Measurements from ENCODE around the gene PANK4. TPM values are rescaled to one million over a fixed set of nuclear protein-coding genes. Genes with fewer than 3 reads are reported as not detected.

The PANK4 gene
- total and polyA plus RNA-seq, 2 donors (not counting 3 experiments of a cell fraction or from before 2014, with no cell fraction given), result 22.1 to 34.0 TPM

- BruUV-seq (replicated peaks), result no TSS peak
- no peaks in the 10 kb centered on the region for H3K79me2 ChIP-seq (ENCODE audit: control insufficient read depth, insufficient read depth, low read length)
- H3K9me3 ChIP-seq (replicated peaks; ENCODE audit: control insufficient read depth, insufficient read depth, low read length), result no peaks in the 10 kb centered on the region
- H3K4me3 ChIP-seq (replicated peaks in 1 of 3; ENCODE audit: insufficient read depth in 1 of 3, low read depth in 1 of 3, low read length in 3 of 3), result no peak overlapping the region
- no peaks in the 10 kb centered on the region for H3K4me1 ChIP-seq (ENCODE audit: control insufficient read depth, extremely low read depth, insufficient read depth, low read length)
- H3K36me3 ChIP-seq (ENCODE audit: control insufficient read depth in 2 of 2, extremely low read depth in 1 of 2, insufficient read depth in 2 of 2, low read length in 2 of 2), result no peaks in the 10 kb centered on the region
- H2AFZ ChIP-seq (ENCODE audit: low read depth, low read length), result no peak overlapping the region
- ChIA-PET POLR2A (no interaction called here), CTCF (no interaction called here)
- H3K4me2 ChIP-seq (ENCODE audit: insufficient read depth, low read length), result no peak overlapping the region
- H3K9ac ChIP-seq (replicated peaks; ENCODE audit: extremely low read depth, insufficient read depth, low read length), result no peak overlapping the region
- DNase-seq (ENCODE audit: low read depth, low spot score) (no peak), FAIRE-seq (no peak)
- no peak overlapping the region for H3K27ac ChIP-seq (ENCODE audit: insufficient read depth, low read depth, low read length)
- dilution Hi-C loops (cut with MboI; ENCODE audit: extremely low pct_ligation_motif_present, low sequenced_read_pairs), result no loop called here
- TF ChIP-seq JUN (IDR thresholded peaks at IDR 0.05; ENCODE audit: borderline replicate concordance, insufficient read depth, insufficient read length, low read depth), result no peak
- TF ChIP-seq POLR2A (IDR thresholded peaks at IDR 0.05; ENCODE audit: low read depth, low read length), result no peak
- TF ChIP-seq FOS (IDR thresholded peaks at IDR 0.05; ENCODE audit: borderline replicate concordance, insufficient read depth, low read length), result no peak
- TF ChIP-seq EZH2 (IDR thresholded peaks at IDR 0.05; ENCODE audit: borderline replicate concordance, low read depth, low read length, severe bottlenecking), result no peak
- TF ChIP-seq MYC (IDR thresholded peaks at IDR 0.05; ENCODE audit: low read depth, low read length), result no peak
- no peak for TF ChIP-seq POLR2AphosphoS5 (IDR thresholded peaks at IDR 0.05; ENCODE audit: insufficient read depth, low read depth, low read length)
- no peak for TF ChIP-seq CTCF (IDR thresholded peaks at IDR 0.05; ENCODE audit: extremely low read depth in 1 of 2, insufficient read depth in 1 of 2, low read depth in 1 of 2, low read length in 2 of 2)
- no peak for TF ChIP-seq MAX (IDR thresholded peaks at IDR 0.05; ENCODE audit: insufficient read depth, insufficient read length)
- no peak for TF ChIP-seq GATA2 (IDR thresholded peaks at IDR 0.05; ENCODE audit: insufficient read depth, insufficient read length, low read depth, low read length)
- no peaks in the 10 kb centered on the region for H4K20me1 ChIP-seq (replicated peaks; ENCODE audit: control insufficient read depth, extremely low read depth, insufficient read depth, low read length)
- H3K9me1 ChIP-seq (replicated peaks; ENCODE audit: control insufficient read depth, extremely low read depth, insufficient read depth, low read length), result no peaks in the 10 kb centered on the region
- H3K27me3 ChIP-seq (ENCODE audit: control insufficient read depth in 2 of 2, insufficient read depth in 2 of 2, low read length in 2 of 2), result no peaks in the 10 kb centered on the region
- intact Hi-C loops (cut with micrococcal nuclease), result no loop called here
Measured at GRCh38 chr1:2479186-2479585, 47.2 kb downstream of the PANK4 start.

Measured in endothelial cell of umbilical vein (primary cell).